VCaP (cell line): ENCODE results near the gene RBP3.
A peak's percentile ranks its signal among the peaks of the same experiment; 100 is the strongest.

Source experiments
- H3K27ac ChIP-seq: fragments of 450-650 bp; 2 replicates; pipeline ENCODE4 v1.5.1; 2017
- CTCF ChIP-seq: fragments of 450-650 bp; conservative IDR thresholded peaks from 2 replicates; pipeline ENCODE4 v1.5.1; 2017; ENCODE audit warnings: mild to moderate bottlenecking, moderate library complexity

The RBP3 gene

GRCh38 chr10:47311932-47312662 lies 36.1 kb upstream of the RBP3 start:
- H3K27ac ChIP-seq, result no peak overlapping the region
- peak; percentile 90 for TF ChIP-seq CTCF

GRCh38 chr10:47312663-47312995 lies 35.5 kb upstream of the RBP3 start:
- no peak for TF ChIP-seq CTCF
- H3K27ac ChIP-seq, result no peak overlapping the region

GRCh38 chr10:47314416-47314970 lies 33.7 kb upstream of the RBP3 start:
- TF ChIP-seq CTCF, result no peak

GRCh38 chr10:47315421-47315820 lies 32.7 kb upstream of the RBP3 start:
- no peak overlapping the region for H3K27ac ChIP-seq
- no peak for TF ChIP-seq CTCF

More at GRCh38 chr10:47314416-47314970, 33.7 kb upstream of the RBP3 start:
- H3K27ac ChIP-seq, result no peak overlapping the region

- H3K27ac ChIP-seq, result no peak overlapping the region
Measured at GRCh38 chr10:47316131-47316530, 32.0 kb upstream of the RBP3 start.

GRCh38 chr10:47317251-47317650 lies 30.9 kb upstream of the RBP3 start:
- no peak overlapping the region for H3K27ac ChIP-seq
- no peak for TF ChIP-seq CTCF

More at GRCh38 chr10:47316131-47316530, 32.0 kb upstream of the RBP3 start:
- no peak for TF ChIP-seq CTCF

- no peak for TF ChIP-seq CTCF
- H3K27ac ChIP-seq, result no peak overlapping the region
Measured at GRCh38 chr10:47318706-47319105, 29.5 kb upstream of the RBP3 start.
